CD4-positive, alpha-beta T cell treated with Interleukin-2 at 100 ng/mL for 4 hours (primary cell): ENCODE results near the gene GRIA1.
"Not testable (repeated sequence)": the region's sequence is repeated elsewhere in the genome, so short reads cannot be mapped to it uniquely, and the experiment has no call there.

Experiments
- DNase-seq: peaks from one replicate; pipeline ENCODE4 v3.0.0-alpha.2; 2020; ENCODE audit warnings: low spot score

The GRIA1 gene

DNA sequence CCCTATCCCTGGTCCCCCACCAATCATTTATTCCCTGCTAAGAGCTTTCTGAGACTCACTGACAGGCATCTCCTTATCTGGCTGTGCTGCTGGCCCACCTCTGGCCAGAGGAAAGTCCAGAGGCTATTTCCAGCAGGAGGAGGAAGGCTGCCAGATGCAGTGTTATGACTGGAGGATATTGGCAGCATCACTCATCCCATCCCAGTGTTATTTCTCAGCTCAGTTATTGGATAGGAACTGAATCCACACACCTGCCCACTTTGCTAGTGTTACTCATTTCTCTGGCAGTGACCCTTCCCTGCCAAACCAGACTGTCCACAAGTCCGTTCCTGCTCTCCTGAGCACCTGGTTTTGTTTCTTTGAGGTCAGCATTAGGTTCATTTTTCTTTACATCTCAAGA is 228.2 kb downstream of the GRIA1 start:
- DNase-seq, result no peak

DNA sequence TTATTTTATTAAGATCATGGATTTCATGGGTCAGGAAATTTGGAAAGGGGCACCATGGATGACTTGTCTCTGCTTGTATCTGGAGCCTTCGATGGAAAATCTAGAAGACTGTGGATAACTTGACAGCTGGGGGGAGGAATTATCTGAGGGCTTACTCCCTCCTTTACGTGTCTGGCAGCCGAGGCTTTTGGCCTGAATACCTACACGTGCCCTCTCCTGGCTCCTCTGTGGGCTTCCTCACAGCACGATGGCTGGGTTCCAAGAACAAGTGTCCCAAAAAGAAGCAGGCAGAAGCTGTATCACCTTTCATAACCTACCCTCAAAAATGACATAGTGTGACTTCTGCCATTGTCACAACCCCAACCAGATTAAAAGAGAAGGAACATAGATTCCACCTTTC is 228.9 kb downstream of the GRIA1 start:
- no peak for DNase-seq

GRCh38 chr5:153723022-153723610 is 232.6 kb downstream of the GRIA1 start:
- DNase-seq, result not testable (repeated sequence)

GRCh38 chr5:153742060-153742459 is 251.6 kb downstream of the GRIA1 start:
- DNase-seq, result no peak

DNA sequence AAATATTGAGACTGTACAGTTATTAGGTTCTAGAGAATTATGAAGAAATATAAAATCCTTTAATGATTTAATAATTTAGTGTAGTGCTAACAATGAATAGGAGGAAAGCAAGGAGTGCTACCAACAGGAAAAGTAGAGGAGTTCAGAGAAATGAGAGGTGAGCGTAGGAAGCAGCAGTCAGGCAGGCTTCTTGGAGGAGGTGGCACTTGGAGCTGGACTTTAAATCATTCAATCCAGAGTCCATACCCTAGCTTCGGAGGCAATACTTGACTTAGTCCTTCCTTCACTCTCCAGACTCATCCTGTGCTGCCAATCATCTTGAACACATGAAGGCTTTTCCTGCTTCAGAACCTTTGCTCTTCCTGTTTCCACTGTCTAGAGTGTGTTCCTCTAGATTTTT is 254.3 kb downstream of the GRIA1 start:
- no peak for DNase-seq

GRCh38 chr5:153745778-153746395 is 255.4 kb downstream of the GRIA1 start:
- no peak for DNase-seq

- DNase-seq, result no peak
These were observed 256.0 kb downstream of the GRIA1 start for GRCh38 chr5:153746440-153746839.

- no peak for DNase-seq
These were observed 258.4 kb downstream of the GRIA1 start for GRCh38 chr5:153748823-153749222.

DNA sequence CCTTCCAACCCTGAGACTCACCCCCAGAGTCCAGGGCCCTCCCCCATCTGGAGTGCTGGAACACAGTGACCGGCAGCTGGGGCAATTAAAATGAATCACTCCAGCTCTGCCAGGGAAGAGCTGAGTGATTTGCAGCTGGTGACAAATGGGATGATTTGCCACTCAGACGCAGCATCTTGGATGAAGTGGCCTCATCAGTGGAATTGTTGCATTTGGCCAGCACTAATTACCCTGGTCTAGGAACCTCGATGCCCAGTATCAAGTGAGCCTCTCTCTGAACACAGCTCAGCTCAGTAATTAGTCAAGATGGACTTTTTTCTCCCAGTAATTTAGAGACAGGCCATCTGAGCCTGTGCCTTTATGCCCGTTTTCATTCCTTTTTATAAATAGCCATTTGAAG is 259.5 kb downstream of the GRIA1 start:
- DNase-seq, result no peak

- no peak for DNase-seq
These were observed 260.8 kb downstream of the GRIA1 start for GRCh38 chr5:153751251-153751650.

DNA sequence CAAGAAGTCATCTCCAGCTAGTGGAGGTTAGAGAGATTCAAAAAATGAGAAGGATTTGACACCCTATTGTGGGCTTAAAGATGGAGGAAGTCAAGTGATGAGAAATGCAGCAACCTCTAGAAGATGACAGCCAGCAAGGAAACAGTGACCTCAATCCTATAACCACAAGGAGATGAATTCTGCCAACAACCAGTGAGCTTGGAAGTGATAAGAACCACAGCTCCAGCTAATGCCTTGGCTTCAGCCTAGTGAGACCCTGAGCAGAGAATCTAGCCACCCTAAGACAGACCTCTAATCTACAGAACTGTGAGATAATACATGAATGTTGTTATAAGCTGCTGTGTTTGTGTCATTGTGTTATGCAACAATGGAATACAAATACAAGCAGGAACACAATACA is 262.4 kb downstream of the GRIA1 start:
- DNase-seq, result no peak

GRCh38 chr5:153753645-153754432 is 263.4 kb downstream of the GRIA1 start:
- no peak for DNase-seq

DNA sequence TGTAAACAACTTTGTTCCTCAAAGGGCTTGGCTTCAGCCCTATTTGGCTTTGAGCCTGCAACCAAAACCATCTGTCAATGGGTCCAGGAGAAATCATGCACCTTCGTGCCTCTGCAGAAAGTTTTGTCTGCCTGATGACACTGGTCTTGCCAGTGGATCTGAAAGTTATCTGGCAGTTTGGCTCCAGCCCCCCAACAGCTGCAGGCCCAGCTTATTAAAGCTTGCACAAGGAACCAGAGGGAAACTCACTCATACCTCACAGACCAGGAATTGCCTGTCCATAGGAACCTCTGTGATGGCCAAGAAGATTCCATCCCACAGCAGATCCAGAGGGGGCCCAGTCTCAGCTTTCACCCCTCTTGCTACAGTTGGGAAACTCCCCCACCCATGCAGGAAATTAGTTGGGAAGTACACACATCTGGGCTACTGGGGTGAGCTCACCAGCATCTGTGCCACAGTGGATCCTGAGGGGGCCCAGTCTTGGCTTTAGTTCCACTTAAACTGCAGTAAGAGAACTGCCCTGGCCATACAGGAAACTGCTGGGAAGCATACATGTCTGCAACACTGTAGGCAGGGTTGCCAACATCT is 265.5 kb downstream of the GRIA1 start:
- no peak for DNase-seq

DNA sequence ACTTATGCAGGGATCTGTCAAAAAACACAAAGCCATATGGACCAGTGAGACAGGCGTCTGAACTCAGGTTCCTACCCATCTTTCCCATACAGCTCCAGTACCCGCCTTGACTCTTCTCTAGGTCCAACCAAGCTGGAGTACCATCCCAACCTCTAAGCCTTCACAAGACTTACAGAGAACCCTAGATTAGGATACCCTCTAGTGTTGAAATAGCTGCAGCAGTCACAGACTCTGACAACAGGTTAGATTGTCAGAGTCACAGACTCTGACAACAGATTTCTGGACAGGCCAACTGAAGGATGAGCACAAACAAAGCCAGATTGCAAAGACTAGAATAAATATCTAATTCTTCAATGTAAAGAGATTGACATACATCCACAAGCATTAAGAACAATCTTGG is 266.1 kb downstream of the GRIA1 start:
- DNase-seq, result no peak

DNA sequence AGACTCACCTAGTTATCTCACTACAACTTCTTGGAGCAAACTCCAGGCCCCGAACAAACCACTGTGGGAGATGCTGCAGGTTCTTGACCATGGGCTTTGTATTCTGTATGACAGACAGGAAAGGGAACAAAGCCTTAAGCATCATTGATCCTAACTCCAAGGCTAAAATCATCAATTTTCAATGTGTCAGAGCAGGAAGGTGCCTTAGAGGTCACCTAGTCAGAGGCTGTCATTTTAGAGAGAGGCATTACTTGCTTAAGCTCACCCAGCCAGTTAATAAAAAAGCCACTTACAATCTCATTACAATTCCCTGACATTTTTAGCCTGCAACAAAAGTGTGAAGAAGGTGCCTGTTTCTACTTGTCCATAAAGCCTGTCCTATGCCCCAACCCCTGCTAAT is 275.5 kb downstream of the GRIA1 start:
- no peak for DNase-seq

GRCh38 chr5:153767221-153768188 is 277.0 kb downstream of the GRIA1 start:
- no peak for DNase-seq

DNA sequence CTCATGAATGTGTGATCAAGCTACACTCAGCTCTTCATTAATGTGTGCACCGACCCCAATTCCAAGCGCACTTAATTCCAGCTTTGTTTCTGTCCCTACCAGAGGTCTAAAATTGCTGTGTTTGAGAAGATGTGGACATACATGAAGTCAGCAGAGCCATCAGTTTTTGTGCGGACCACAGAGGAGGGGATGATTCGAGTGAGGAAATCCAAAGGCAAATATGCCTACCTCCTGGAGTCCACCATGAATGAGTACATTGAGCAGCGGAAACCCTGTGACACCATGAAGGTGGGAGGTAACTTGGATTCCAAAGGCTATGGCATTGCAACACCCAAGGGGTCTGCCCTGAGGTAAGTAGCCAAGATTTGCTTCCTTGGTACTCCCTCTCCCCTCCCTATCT is 279.6 kb downstream of the GRIA1 start:
- no peak for DNase-seq

DNA sequence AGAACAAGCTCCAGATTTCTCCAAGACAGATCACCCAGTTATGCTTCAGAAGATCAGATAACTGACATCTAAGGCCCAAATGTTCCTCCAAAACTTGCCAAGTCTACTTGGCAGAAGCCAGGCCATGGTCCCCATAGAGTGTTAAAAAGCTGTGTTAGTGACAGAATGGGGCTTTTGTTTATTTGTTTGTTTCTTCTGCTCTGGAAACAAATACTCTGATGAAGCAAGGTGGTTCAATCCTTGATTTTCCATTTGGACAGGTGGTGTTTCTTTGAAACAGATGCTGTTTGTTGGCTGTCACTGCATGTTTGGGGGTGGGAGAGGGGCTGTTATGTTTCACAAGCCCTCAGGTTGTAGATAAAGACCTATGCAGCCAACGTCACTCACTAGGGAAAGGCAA is 284.2 kb downstream of the GRIA1 start:
- no peak for DNase-seq

DNA sequence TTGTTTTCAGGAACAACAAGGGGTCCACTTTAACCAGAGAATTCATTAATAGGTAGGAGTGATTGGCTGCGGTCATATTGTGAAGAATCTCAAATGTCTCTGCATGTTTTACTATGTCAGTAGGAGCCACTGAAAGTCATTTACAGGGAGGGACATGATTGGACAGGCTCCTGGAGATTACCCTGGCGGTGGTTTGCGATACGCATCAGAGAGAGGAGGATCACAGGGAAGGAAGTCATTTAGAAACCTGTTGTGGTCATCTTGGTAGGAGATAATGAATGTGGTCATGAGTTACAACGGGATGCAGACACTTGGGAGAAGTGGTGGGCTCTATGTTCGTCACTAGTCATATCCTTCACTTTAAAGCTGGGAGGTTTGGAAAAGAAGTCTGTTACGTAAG is 285.5 kb downstream of the GRIA1 start:
- DNase-seq, result no peak

DNA sequence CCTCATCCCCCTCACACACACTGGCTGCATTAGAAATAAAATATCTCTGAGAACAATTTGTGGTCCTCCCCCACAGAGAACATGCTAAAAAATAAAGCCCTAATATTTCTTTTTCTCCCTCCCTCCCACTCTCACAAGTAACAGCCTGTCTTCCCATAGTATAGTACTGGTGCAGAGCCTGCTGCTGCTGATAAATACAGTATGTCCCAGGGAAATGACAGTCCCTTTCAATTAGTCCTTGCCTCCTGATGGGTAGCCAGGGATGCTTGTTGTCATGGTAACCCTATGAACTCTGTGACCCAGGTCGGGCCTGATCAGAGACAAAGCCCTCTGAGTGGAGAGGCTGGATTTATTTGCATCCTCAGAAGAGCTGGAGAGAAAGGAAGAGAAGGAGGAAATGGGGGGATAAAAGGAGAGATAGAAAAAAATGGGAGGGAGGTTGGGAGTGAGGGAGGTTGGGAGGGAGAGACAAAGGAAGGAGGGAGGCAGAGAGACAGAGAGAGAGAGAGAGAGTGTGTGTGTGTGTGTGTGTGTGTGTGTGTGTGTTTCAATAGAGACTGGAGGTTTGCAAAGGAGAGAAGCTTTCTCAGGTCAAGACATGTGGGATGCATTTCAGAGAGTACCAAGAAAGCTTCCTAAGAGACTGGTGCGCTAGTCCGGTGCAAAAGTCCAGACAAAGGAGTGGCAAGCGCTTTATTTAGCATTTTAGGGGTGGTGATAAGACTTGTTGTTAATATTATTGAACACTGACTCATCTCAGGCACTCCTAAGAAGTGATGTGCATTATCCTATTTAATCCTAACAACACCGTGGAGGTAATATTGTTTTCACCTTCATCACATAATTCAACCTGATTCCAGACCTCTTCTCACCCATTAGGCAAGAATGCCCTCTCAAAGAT is 287.5 kb downstream of the GRIA1 start:
- no peak for DNase-seq

DNA sequence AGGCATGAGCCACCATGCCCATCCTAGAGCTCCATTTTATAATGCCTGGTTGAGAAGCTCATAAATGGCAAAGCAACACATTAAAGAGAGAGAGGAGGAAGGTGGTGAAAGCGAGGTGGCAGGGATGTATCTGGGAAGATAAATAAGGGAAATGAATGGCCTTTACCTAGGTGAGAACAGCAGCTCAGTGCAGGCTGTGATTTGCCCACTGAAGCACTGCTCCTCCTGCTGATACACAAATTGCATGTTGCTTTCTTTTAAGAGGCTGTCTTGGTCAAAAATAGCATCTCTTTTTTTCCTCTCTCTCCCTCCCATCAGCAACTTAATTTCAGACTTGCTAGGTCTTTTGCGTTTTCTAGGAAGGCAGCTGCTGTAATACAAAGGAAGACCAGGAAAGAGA is 289.4 kb downstream of the GRIA1 start:
- no peak for DNase-seq
